Mesothelial cell of epicardium (in vitro differentiated cells): ENCODE measurements around the gene FBXW5. TPM values are rescaled to one million over a fixed set of nuclear protein-coding genes. Genes with fewer than 3 reads are reported as not detected.

Experiments used
- DNase-seq, 2 experiments: peaks; one replicate each; pipeline ENCODE4 v3.0.0; 2021; ENCODE audit warnings: low spot score in 2 of 2; ENCODE audit not compliant: unreplicated experiment in 2 of 2
- H3K27ac Mint-ChIP-seq: 2 replicates; pipeline ENCODE4 v1.8.0; 2021; ENCODE audit warnings: mixed read lengths
- H3K27me3 Mint-ChIP-seq: 2 replicates; pipeline ENCODE4 v1.8.0; 2021; ENCODE audit warnings: low read depth, mixed read lengths
- H3K36me3 Mint-ChIP-seq: 2 replicates; pipeline ENCODE4 v1.8.0; 2021; ENCODE audit warnings: mixed read lengths
- H3K4me1 Mint-ChIP-seq: 2 replicates; pipeline ENCODE4 v1.8.0; 2021; ENCODE audit warnings: mixed read lengths
- H3K4me3 Mint-ChIP-seq: 2 replicates; pipeline ENCODE4 v1.8.0; 2021; ENCODE audit warnings: mild to moderate bottlenecking, moderate library complexity, mixed read lengths
- H3K9me3 Mint-ChIP-seq: 2 replicates; pipeline ENCODE4 v1.8.0; 2021; ENCODE audit warnings: mixed read lengths
- total RNA-seq: library from RNA; stranded (reverse); gene quantifications from 3 replicates; pipeline ENCODE4 v1.2.1, GENCODE V29; 2021
- TF ChIP-seq, protein P1 (sequence below): fragments of 200-600 bp; sonication (generic); IDR thresholded peaks from one replicate; pipeline ENCODE4 v1.5.0; 2021; ENCODE audit warnings: antibody characterized with exemption; ENCODE audit not compliant: unreplicated experiment

Gene FBXW5
- total RNA-seq, 1 donor from 2014 or later: 58.9 TPM

DNA sequence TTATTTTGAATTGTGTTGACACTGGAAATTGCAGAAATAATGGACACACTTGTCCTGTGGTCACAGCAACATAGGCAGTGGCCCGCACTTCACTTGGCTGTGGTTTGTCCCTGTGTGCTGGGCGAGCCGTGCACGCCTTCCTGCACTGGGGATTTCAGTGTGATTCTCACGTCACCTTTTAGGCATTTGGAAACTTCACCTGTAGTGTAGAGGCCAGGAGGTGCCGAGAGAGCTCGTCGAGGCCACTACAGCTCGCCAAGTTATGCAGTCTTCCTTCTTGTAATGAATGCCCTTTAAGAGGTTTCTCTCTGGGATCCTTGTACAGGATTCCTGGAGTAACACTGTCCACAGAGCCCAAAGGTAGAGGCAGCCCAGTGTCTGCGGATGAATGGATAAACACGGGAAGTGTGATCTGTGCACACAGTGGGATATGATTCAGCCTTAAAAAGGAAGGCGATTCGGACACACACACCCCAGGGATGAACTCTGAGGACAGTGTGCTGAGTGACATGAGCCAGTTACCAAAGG lies 43.5 kb downstream of the FBXW5 start:
- H3K27me3 Mint-ChIP-seq: no peaks in the 10 kb centered on the region
- H3K4me1 Mint-ChIP-seq: no peaks in the 10 kb centered on the region
- H3K9me3 Mint-ChIP-seq: no peaks in the 10 kb centered on the region
- peaks cover 14% of the 10 kb centered on the region for H3K36me3 Mint-ChIP-seq
- H3K4me3 Mint-ChIP-seq: no peak overlapping the region
- no peak for DNase-seq
- TF ChIP-seq, protein P1, sequence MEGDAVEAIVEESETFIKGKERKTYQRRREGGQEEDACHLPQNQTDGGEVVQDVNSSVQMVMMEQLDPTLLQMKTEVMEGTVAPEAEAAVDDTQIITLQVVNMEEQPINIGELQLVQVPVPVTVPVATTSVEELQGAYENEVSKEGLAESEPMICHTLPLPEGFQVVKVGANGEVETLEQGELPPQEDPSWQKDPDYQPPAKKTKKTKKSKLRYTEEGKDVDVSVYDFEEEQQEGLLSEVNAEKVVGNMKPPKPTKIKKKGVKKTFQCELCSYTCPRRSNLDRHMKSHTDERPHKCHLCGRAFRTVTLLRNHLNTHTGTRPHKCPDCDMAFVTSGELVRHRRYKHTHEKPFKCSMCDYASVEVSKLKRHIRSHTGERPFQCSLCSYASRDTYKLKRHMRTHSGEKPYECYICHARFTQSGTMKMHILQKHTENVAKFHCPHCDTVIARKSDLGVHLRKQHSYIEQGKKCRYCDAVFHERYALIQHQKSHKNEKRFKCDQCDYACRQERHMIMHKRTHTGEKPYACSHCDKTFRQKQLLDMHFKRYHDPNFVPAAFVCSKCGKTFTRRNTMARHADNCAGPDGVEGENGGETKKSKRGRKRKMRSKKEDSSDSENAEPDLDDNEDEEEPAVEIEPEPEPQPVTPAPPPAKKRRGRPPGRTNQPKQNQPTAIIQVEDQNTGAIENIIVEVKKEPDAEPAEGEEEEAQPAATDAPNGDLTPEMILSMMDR: no peak
- no peak overlapping the region for H3K27ac Mint-ChIP-seq

DNA sequence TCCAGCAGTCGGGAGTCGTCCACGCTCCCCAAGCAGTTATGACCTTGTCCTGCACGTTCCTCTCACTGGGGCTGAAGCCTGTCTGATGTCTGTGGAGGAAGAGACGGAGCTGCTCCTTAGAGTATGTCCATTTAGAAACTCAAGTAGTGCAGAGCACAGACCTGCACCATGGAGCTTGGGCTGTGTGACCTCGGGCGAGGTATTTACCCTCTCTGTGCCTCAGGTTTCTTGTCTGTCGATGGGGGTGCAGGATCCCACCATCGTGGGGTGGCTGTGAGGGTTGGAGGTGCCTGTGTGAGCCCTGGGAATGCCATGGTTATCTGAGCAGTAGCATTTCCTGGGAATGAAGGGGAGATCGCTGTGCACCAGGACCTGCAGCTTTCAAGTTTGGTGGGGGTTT lies 44.0 kb downstream of the FBXW5 start:
- DNase-seq: no peak
- no peak overlapping the region for H3K27ac Mint-ChIP-seq
- H3K27me3 Mint-ChIP-seq: no peaks in the 10 kb centered on the region
- no peaks in the 10 kb centered on the region for H3K4me1 Mint-ChIP-seq
- peaks cover 14% of the 10 kb centered on the region for H3K36me3 Mint-ChIP-seq
- TF ChIP-seq, protein P1: no peak
- H3K4me3 Mint-ChIP-seq: no peak overlapping the region
- no peaks in the 10 kb centered on the region for H3K9me3 Mint-ChIP-seq

DNA sequence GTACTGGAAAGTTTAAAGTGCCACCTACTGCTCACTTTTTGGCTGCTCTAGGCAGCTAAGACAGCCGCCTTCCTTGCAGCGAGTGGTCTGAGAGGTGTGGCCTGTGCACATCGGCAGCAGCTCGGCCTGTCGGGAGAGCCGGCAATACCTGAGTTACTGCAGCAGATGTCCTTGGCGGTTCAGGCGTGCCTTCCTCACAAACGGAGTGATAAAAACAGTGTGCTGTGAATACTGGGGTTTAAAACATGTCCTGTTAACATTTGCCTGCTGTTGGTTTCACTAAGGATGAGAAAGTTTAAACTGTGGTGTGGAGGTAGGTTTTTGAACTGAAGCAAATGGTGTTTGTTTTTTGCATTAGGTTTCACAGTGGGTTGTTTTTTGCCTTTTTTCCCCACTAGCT lies 45.3 kb downstream of the FBXW5 start:
- Mint-ChIP-seq H3K4me1 (no peaks in the 10 kb centered on the region), H3K36me3 (peaks cover 15% of the 10 kb centered on the region), H3K4me3 (no peak overlapping the region), H3K9me3 (no peaks in the 10 kb centered on the region), H3K27ac (no peak overlapping the region), H3K27me3 (no peaks in the 10 kb centered on the region)
- DNase-seq: no peak
- TF ChIP-seq, protein P1: no peak

DNA sequence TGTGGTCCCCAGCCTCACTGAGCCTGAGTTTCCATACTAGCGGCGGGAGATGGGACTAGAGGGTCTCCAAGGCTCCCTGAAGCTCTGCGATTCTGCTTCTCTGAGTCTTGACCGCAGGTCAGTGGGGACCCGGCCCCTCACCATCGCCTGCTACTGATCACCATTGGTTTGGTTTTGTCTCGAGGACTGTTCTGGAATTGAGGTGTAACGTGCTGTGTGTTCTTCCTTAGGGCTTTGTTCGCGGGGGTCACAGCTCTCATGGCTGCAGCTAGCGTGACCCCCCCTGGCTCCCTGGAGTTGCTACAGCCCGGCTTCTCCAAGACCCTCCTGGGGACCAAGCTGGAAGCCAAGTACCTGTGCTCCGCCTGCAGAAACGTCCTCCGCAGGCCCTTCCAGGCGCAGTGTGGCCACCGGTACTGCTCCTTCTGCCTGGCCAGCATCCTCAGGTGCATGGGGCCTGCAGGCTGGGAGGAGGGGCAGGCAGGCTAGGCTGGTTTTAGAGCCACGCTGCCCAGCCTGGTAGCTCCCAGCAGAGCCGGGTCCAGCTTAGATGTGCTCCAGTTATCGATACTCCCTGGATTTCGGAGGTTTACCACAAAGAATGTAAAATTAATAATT lies 45.9 kb downstream of the FBXW5 start:
- DNase-seq: no peak
- no peak overlapping the region for H3K4me3 Mint-ChIP-seq
- no peaks in the 10 kb centered on the region for H3K27me3 Mint-ChIP-seq
- no peak overlapping the region for H3K27ac Mint-ChIP-seq
- H3K4me1 Mint-ChIP-seq: no peaks in the 10 kb centered on the region
- H3K9me3 Mint-ChIP-seq: no peaks in the 10 kb centered on the region
- TF ChIP-seq, protein P1: no peak
- peaks cover 16% of the 10 kb centered on the region for H3K36me3 Mint-ChIP-seq

DNA sequence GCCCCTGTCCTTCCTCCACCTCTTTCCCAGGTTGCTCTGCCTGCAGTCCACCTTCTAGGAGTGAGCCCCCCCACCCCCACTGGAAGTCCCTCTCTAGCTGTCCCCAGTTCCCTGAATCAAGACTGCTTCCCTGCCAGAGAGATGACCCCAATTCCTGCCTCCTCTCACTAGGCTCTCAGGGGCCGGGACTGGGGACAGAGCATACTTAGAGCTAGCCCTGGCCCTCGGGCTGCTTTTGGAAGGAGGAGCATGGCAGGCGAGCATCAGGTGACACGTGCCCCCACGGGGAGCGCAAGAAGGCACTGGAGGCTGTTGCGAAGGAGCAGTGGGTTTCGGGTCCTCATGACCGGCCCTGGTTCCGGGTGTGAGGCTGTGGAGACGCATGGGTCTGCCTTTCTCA lies 48.5 kb downstream of the FBXW5 start:
- peaks cover 11% of the 10 kb centered on the region for H3K36me3 Mint-ChIP-seq
- H3K27ac Mint-ChIP-seq: no peak overlapping the region
- no peaks in the 10 kb centered on the region for H3K9me3 Mint-ChIP-seq
- H3K4me3 Mint-ChIP-seq: no peak overlapping the region
- TF ChIP-seq, protein P1: no peak
- H3K4me1 Mint-ChIP-seq: no peaks in the 10 kb centered on the region
- DNase-seq: no peak
- H3K27me3 Mint-ChIP-seq: no peaks in the 10 kb centered on the region
